ENCODE measurements around the gene PID1.

Gene PID1

GRCh38 chr2:229170916-229171315 lies 100.2 kb downstream of the PID1 start:
- no peak for DNase-seq (ENCODE audit: low read depth in 4 of 4, low spot score in 1 of 4)

GRCh38 chr2:229170171-229170570 lies 100.9 kb downstream of the PID1 start:
- no peak for DNase-seq (ENCODE audit: low read depth in 4 of 4, low spot score in 1 of 4)

- no peak for DNase-seq (ENCODE audit: low read depth in 4 of 4, low spot score in 1 of 4)
These were observed 101.3 kb downstream of the PID1 start for GRCh38 chr2:229169751-229170150.

GRCh38 chr2:229164545-229165249 lies 106.4 kb downstream of the PID1 start:
- no peak for DNase-seq (ENCODE audit: low read depth in 4 of 4, low spot score in 1 of 4)

GRCh38 chr2:229163893-229164292 lies 107.2 kb downstream of the PID1 start:
- no peak for DNase-seq (ENCODE audit: low read depth in 4 of 4, low spot score in 1 of 4)

- no peak for DNase-seq (ENCODE audit: low read depth in 4 of 4, low spot score in 1 of 4)
These were observed 109.1 kb downstream of the PID1 start for GRCh38 chr2:229162015-229162414.

GRCh38 chr2:229160984-229161383 lies 110.1 kb downstream of the PID1 start:
- DNase-seq (ENCODE audit: low read depth in 4 of 4, low spot score in 1 of 4), result no peak

GRCh38 chr2:229160180-229160579 lies 110.9 kb downstream of the PID1 start:
- no peak for DNase-seq (ENCODE audit: low read depth in 4 of 4, low spot score in 1 of 4)

- DNase-seq (ENCODE audit: low read depth in 4 of 4, low spot score in 1 of 4), result no peak
These were observed 111.7 kb downstream of the PID1 start for GRCh38 chr2:229159405-229159804.

GRCh38 chr2:229154381-229154780 lies 116.7 kb downstream of the PID1 start:
- no peak for DNase-seq (ENCODE audit: low read depth in 4 of 4, low spot score in 1 of 4)

- DNase-seq (ENCODE audit: low read depth in 4 of 4, low spot score in 1 of 4), result no peak
These were observed 117.1 kb downstream of the PID1 start for GRCh38 chr2:229153951-229154350.

- DNase-seq (ENCODE audit: low read depth in 4 of 4, low spot score in 1 of 4), result no peak
These were observed 117.8 kb downstream of the PID1 start for GRCh38 chr2:229153267-229153666.

GRCh38 chr2:229152674-229153073 lies 118.4 kb downstream of the PID1 start:
- DNase-seq (ENCODE audit: low read depth in 4 of 4, low spot score in 1 of 4), result no peak

- no peak for DNase-seq (ENCODE audit: low read depth in 4 of 4, low spot score in 1 of 4)
These were observed 120.8 kb downstream of the PID1 start for GRCh38 chr2:229150317-229150716.

GRCh38 chr2:229141424-229142025 lies 129.6 kb downstream of the PID1 start:
- DNase-seq (ENCODE audit: low read depth in 4 of 4, low spot score in 1 of 4), result no peak

GRCh38 chr2:229137639-229138038 lies 133.4 kb downstream of the PID1 start:
- no peak for DNase-seq (ENCODE audit: low read depth in 4 of 4, low spot score in 1 of 4)

GRCh38 chr2:229137066-229137465 lies 134.0 kb downstream of the PID1 start:
- DNase-seq (ENCODE audit: low read depth in 4 of 4, low spot score in 1 of 4), result no peak

- DNase-seq (ENCODE audit: low read depth in 4 of 4, low spot score in 1 of 4), result no peak
These were observed 137.8 kb downstream of the PID1 start for GRCh38 chr2:229133155-229133772.

GRCh38 chr2:229132236-229132635 lies 138.9 kb downstream of the PID1 start:
- no peak for DNase-seq (ENCODE audit: low read depth in 4 of 4, low spot score in 1 of 4)

- no peak for DNase-seq (ENCODE audit: low read depth in 4 of 4, low spot score in 1 of 4)
These were observed 140.6 kb downstream of the PID1 start for GRCh38 chr2:229130522-229130921.

GRCh38 chr2:229129738-229130371 lies 141.2 kb downstream of the PID1 start:
- DNase-seq (ENCODE audit: low read depth in 4 of 4, low spot score in 1 of 4), result no peak

GRCh38 chr2:229127471-229127870 lies 143.6 kb downstream of the PID1 start:
- no peak for DNase-seq (ENCODE audit: low read depth in 4 of 4, low spot score in 1 of 4)
